Mesodermal cell (in vitro differentiated cells): ENCODE measurements around the gene TSSC4.
"Not testable (repeated sequence)": the region's sequence is repeated elsewhere in the genome, so short reads cannot be mapped to it uniquely, and the experiment has no call there.

Source experiments
- H3K27ac ChIP-seq: 2 replicates; pipeline ENCODE4 v1.7.0; 2013; ENCODE audit warnings: mild to moderate bottlenecking, low read depth, low read length, moderate library complexity; ENCODE audit not compliant: severe bottlenecking
- H3K36me3 ChIP-seq: 2 replicates; pipeline ENCODE4 v1.7.1; 2013; ENCODE audit warnings: mild to moderate bottlenecking, low read length, moderate library complexity; ENCODE audit not compliant: control insufficient read depth, insufficient read depth
- H3K4me1 ChIP-seq: one replicate; pipeline ENCODE4 v1.7.1; 2013; ENCODE audit warnings: mild to moderate bottlenecking, low read length; ENCODE audit not compliant: insufficient read depth, control insufficient read depth, poor library complexity, severe bottlenecking
- H3K4me3 ChIP-seq: 2 replicates; pipeline ENCODE4 v1.7.0; 2013; ENCODE audit warnings: low read length, control low read depth, mild to moderate bottlenecking; ENCODE audit not compliant: insufficient read depth, poor library complexity, severe bottlenecking; ENCODE audit errors: extremely low read depth
- H3K9me3 ChIP-seq: 2 replicates; pipeline ENCODE4 v1.7.1; 2013; ENCODE audit warnings: mild to moderate bottlenecking, low read length, moderate library complexity; ENCODE audit not compliant: control insufficient read depth
- WGBS, 2 experiments: methylation state at CpG; one replicate each; pipeline ENCODE4 v1.1.5; 2013; ENCODE audit warnings: missing lambda C conversion rate in 2 of 2; ENCODE audit not compliant: insufficient coverage in 2 of 2; 5-methylcytosine and 5-hydroxymethylcytosine counted together

Gene TSSC4

GRCh38 chr11:2362414-2362813, 38.1 kb upstream of the TSSC4 start:
- no peaks in the 10 kb centered on the region for H3K36me3 ChIP-seq
- no peak overlapping the region for H3K27ac ChIP-seq
- 93 to 95% methylated on average over 7 of the region's 7 CpGs for WGBS, 2 experiments
- no peaks in the 10 kb centered on the region for H3K9me3 ChIP-seq
- no peak overlapping the region for H3K4me3 ChIP-seq
- no peaks in the 10 kb centered on the region for H3K4me1 ChIP-seq

GRCh38 chr11:2363130-2363529, 37.4 kb upstream of the TSSC4 start:
- no peak overlapping the region for H3K4me3 ChIP-seq
- H3K9me3 ChIP-seq, result no peaks in the 10 kb centered on the region
- H3K4me1 ChIP-seq, result no peaks in the 10 kb centered on the region
- H3K36me3 ChIP-seq, result no peaks in the 10 kb centered on the region
- WGBS, 2 experiments, result 92 to 94% methylated on average over 8 to 10 of the region's 10 CpGs
- H3K27ac ChIP-seq, result no peak overlapping the region

- no peaks in the 10 kb centered on the region for H3K9me3 ChIP-seq
- H3K4me3 ChIP-seq, result no peak overlapping the region
- no peaks in the 10 kb centered on the region for H3K4me1 ChIP-seq
- no peaks in the 10 kb centered on the region for H3K36me3 ChIP-seq
- H3K27ac ChIP-seq, result no peak overlapping the region
- 92 to 97% methylated on average over 14 of the region's 15 CpGs for WGBS, 2 experiments
Measured at GRCh38 chr11:2363577-2364370, 36.8 kb upstream of the TSSC4 start.

- not testable (repeated sequence) for H3K36me3 ChIP-seq, H3K27ac ChIP-seq, H3K4me3 ChIP-seq, H3K9me3 ChIP-seq, H3K4me1 ChIP-seq
- WGBS, 2 experiments, result 86 to 89% methylated on average over 11 to 12 of the region's 12 CpGs
Measured at GRCh38 chr11:2364386-2364785, 36.2 kb upstream of the TSSC4 start.

- WGBS, 2 experiments, result 87 to 97% methylated on average over 14 of the region's 16 CpGs
- H3K9me3 ChIP-seq, result no peaks in the 10 kb centered on the region
- H3K4me1 ChIP-seq, result no peaks in the 10 kb centered on the region
- no peak overlapping the region for H3K4me3 ChIP-seq
- no peaks in the 10 kb centered on the region for H3K36me3 ChIP-seq
- no peak overlapping the region for H3K27ac ChIP-seq
Measured at GRCh38 chr11:2365571-2366210, 34.9 kb upstream of the TSSC4 start.

- 88 to 91% methylated on average over 6 to 8 of the region's 11 CpGs for WGBS, 2 experiments
- Histone ChIP-seq H3K9me3 (no peaks in the 10 kb centered on the region), H3K4me3 (no peak overlapping the region), H3K36me3 (no peaks in the 10 kb centered on the region), H3K27ac (no peak overlapping the region), H3K4me1 (no peaks in the 10 kb centered on the region)
Measured at GRCh38 chr11:2366276-2366675, 34.3 kb upstream of the TSSC4 start.

GRCh38 chr11:2366733-2367132, 33.8 kb upstream of the TSSC4 start:
- Histone ChIP-seq H3K27ac (no peak overlapping the region), H3K4me1 (no peaks in the 10 kb centered on the region), H3K36me3 (no peaks in the 10 kb centered on the region), H3K9me3 (no peaks in the 10 kb centered on the region), H3K4me3 (no peak overlapping the region)
- 91 to 93% methylated on average over 7 of the region's 7 CpGs for WGBS, 2 experiments

- Histone ChIP-seq H3K27ac (no peak overlapping the region), H3K4me1 (no peaks in the 10 kb centered on the region), H3K4me3 (no peak overlapping the region), H3K9me3 (no peaks in the 10 kb centered on the region), H3K36me3 (no peaks in the 10 kb centered on the region)
- 92% methylated on average over 12 to 13 of the region's 17 CpGs for WGBS, 2 experiments
Measured at GRCh38 chr11:2367266-2368160, 33.0 kb upstream of the TSSC4 start.

- H3K4me3 ChIP-seq, result no peak overlapping the region
- no peaks in the 10 kb centered on the region for H3K9me3 ChIP-seq
- H3K27ac ChIP-seq, result no peak overlapping the region
- no peaks in the 10 kb centered on the region for H3K4me1 ChIP-seq
- WGBS, 2 experiments, result 91 to 94% methylated on average over 6 to 7 of the region's 7 CpGs
- H3K36me3 ChIP-seq, result no peaks in the 10 kb centered on the region
Measured at GRCh38 chr11:2368178-2368850, 32.2 kb upstream of the TSSC4 start.

- H3K9me3 ChIP-seq, result no peaks in the 10 kb centered on the region
- H3K36me3 ChIP-seq, result no peaks in the 10 kb centered on the region
- no peak overlapping the region for H3K4me3 ChIP-seq
- 79 to 90% methylated on average over 6 to 8 of the region's 10 CpGs for WGBS, 2 experiments
- H3K4me1 ChIP-seq, result no peaks in the 10 kb centered on the region
- H3K27ac ChIP-seq, result no peak overlapping the region
Measured at GRCh38 chr11:2368851-2369180, 31.7 kb upstream of the TSSC4 start.
